Measurements from ENCODE around the gene MPDZ. TPM values are rescaled to one million over a fixed set of nuclear protein-coding genes. Genes with fewer than 3 reads are reported as not detected.

The MPDZ gene
- total RNA-seq, 2 donors from 2014 or later, result 57.3 to 61.5 TPM

- H3K4me1 ChIP-seq, result no peaks in the 10 kb centered on the region
- H3K36me3 ChIP-seq, result no peaks in the 10 kb centered on the region
- no peak overlapping the region for H3K27ac ChIP-seq
- H3K4me3 ChIP-seq, result no peak overlapping the region
- H3K9me3 ChIP-seq, result peaks cover 0 to 8% of the 10 kb centered on the region in 2 donors
- DNase-seq (ENCODE audit: low spot score), result no peak
- no peaks in the 10 kb centered on the region for H3K27me3 ChIP-seq
- no peak for TF ChIP-seq CTCF (IDR thresholded peaks at IDR 0.05)
Measured at GRCh38 chr9:13078164-13078563, 201.3 kb downstream of the MPDZ start.

GRCh38 chr9:13076616-13077015 is 202.9 kb downstream of the MPDZ start:
- no peak overlapping the region for H3K27ac ChIP-seq
- DNase-seq (ENCODE audit: low spot score), result no peak
- H3K27me3 ChIP-seq, result no peaks in the 10 kb centered on the region
- H3K4me3 ChIP-seq, result no peak overlapping the region
- TF ChIP-seq CTCF (IDR thresholded peaks at IDR 0.05), result no peak
- H3K9me3 ChIP-seq, result peaks cover 0 to 8% of the 10 kb centered on the region in 2 donors
- no peaks in the 10 kb centered on the region for H3K4me1 ChIP-seq
- H3K36me3 ChIP-seq, result no peaks in the 10 kb centered on the region

GRCh38 chr9:13071921-13072320 is 207.6 kb downstream of the MPDZ start:
- Histone ChIP-seq H3K4me3 (no peak overlapping the region), H3K27ac (no peak overlapping the region), H3K27me3 (no peaks in the 10 kb centered on the region), H3K36me3 (no peaks in the 10 kb centered on the region), H3K9me3 (peaks cover 0 to 8% of the 10 kb centered on the region in 2 donors), H3K4me1 (no peaks in the 10 kb centered on the region)
- TF ChIP-seq CTCF (IDR thresholded peaks at IDR 0.05), result no peak
- DNase-seq (ENCODE audit: low spot score), result no peak

GRCh38 chr9:13070612-13071595 is 208.6 kb downstream of the MPDZ start:
- no peaks in the 10 kb centered on the region for H3K4me1 ChIP-seq
- H3K27ac ChIP-seq, result no peak overlapping the region
- H3K9me3 ChIP-seq, result peaks cover 0 to 8% of the 10 kb centered on the region in 2 donors
- TF ChIP-seq CTCF (IDR thresholded peaks at IDR 0.05), result no peak
- H3K4me3 ChIP-seq, result no peak overlapping the region
- H3K36me3 ChIP-seq, result no peaks in the 10 kb centered on the region
- no peaks in the 10 kb centered on the region for H3K27me3 ChIP-seq
- no peak for DNase-seq (ENCODE audit: low spot score)

- TF ChIP-seq CTCF (IDR thresholded peaks at IDR 0.05), result no peak
- H3K27me3 ChIP-seq, result no peaks in the 10 kb centered on the region
- H3K36me3 ChIP-seq, result no peaks in the 10 kb centered on the region
- DNase-seq (ENCODE audit: low spot score), result no peak
- peaks cover 0 to 2% of the 10 kb centered on the region in 2 donors for H3K9me3 ChIP-seq
- H3K4me1 ChIP-seq, result peaks cover 0 to 2% of the 10 kb centered on the region in 2 donors
- H3K4me3 ChIP-seq, result no peak overlapping the region
- no peak overlapping the region for H3K27ac ChIP-seq
Measured at GRCh38 chr9:13069498-13069897, 210.0 kb downstream of the MPDZ start.

Data from right atrium auricular region (tissue), 2 donors.